Endothelial cell of umbilical vein (primary cell): ENCODE measurements around the gene ARRDC2. TPM values are rescaled to one million over a fixed set of nuclear protein-coding genes. Genes with fewer than 3 reads are reported as not detected.

Source experiments
- BruUV-seq: library from RNA; stranded (reverse); fragments of 400-500 nt; replicated peaks from 2 replicates; lab custom pipeline; 2021; lab: Mats Ljungman, UMichigan
- CTCF ChIA-PET: fragments of 300-600, 350-600 bp; sonication (Branson Sonifier 250); formaldehyde crosslinking; loops from one replicate; lab custom pipeline; 2021; ENCODE audit warnings: antibody characterized with exemption, inconsistent platforms; lab: Charles Lee
- POLR2A ChIA-PET: fragments of 300-600, 350-600 bp; sonication (Branson Sonifier 250); formaldehyde crosslinking; loops from one replicate; lab custom pipeline; 2021; ENCODE audit warnings: antibody characterized with exemption, inconsistent platforms; lab: Charles Lee
- DNase-seq: peaks from one replicate; pipeline ENCODE4 v3.0.0-alpha.2; 2011; ENCODE audit warnings: low read depth, low spot score
- FAIRE-seq: peaks from 2 replicates; lab custom pipeline; 2011; peaks lifted over from hg19 to GRCh38; lab: Jason Lieb, UNC
- H2AFZ ChIP-seq: 2 replicates; pipeline ENCODE4 v1.6.0; 2012; ENCODE audit warnings: low read depth, low read length, control low read depth, inconsistent platforms
- H3K27ac ChIP-seq: 2 replicates; pipeline ENCODE4 v1.5.1; 2011; ENCODE audit warnings: low read depth, mild to moderate bottlenecking, control low read depth, low read length, moderate library complexity; ENCODE audit not compliant: insufficient read depth
- H3K27me3 ChIP-seq, 2 experiments: 2 replicates each; pipeline versions ENCODE4 v1.6.0 to v1.6.1; 2011; ENCODE audit warnings: low read length in 2 of 2, mixed read lengths in 1 of 2; ENCODE audit not compliant: control insufficient read depth in 2 of 2, insufficient read depth in 2 of 2
- H3K36me3 ChIP-seq, 2 experiments: 2 replicates in 1 of 2; 3 replicates in 1 of 2; pipeline ENCODE4 v1.5.1; 2011; ENCODE audit warnings: low read length in 2 of 2, mild to moderate bottlenecking in 1 of 2, moderate library complexity in 1 of 2; ENCODE audit not compliant: control insufficient read depth in 2 of 2, insufficient read depth in 2 of 2; ENCODE audit errors: extremely low read depth in 1 of 2
- H3K4me1 ChIP-seq: 3 replicates; pipeline ENCODE4 v1.5.1; 2011; ENCODE audit warnings: mild to moderate bottlenecking, low read length; ENCODE audit not compliant: control insufficient read depth, insufficient read depth; ENCODE audit errors: extremely low read depth
- H3K4me2 ChIP-seq: 2 replicates; pipeline ENCODE4 v1.6.1; 2011; ENCODE audit warnings: low read length, control low read depth, mixed read lengths; ENCODE audit not compliant: insufficient read depth
- H3K4me3 ChIP-seq, 3 experiments: fragments of 200-600 bp in 1 of 3; sonication (generic), shearing (Covaris generic) in 1 of 3; replicated peaks in 1 of 3; 2 replicates each; pipeline ENCODE4 v1.5.1; 2011 to 2016; ENCODE audit warnings: control low read depth in 3 of 3, low read length in 3 of 3, mild to moderate bottlenecking in 2 of 3, inconsistent platforms in 1 of 3, low read depth in 1 of 3, moderate library complexity in 1 of 3; ENCODE audit not compliant: insufficient read depth in 1 of 3
- H3K79me2 ChIP-seq: 2 replicates; pipeline ENCODE4 v1.6.0; 2012; ENCODE audit warnings: low read length, inconsistent platforms; ENCODE audit not compliant: control insufficient read depth, insufficient read depth
- H3K9ac ChIP-seq: replicated peaks from 2 replicates; pipeline ENCODE3; 2011; ENCODE audit warnings: low read length, control low read depth; ENCODE audit not compliant: insufficient read depth; ENCODE audit errors: extremely low read depth
- H3K9me1 ChIP-seq: replicated peaks from 3 replicates; pipeline ENCODE4 v1.6.0; 2011; ENCODE audit warnings: mild to moderate bottlenecking, low read length; ENCODE audit not compliant: control insufficient read depth, insufficient read depth; ENCODE audit errors: extremely low read depth
- H3K9me3 ChIP-seq: replicated peaks from 2 replicates; pipeline ENCODE4 v1.5.1; 2012; ENCODE audit warnings: low read length, inconsistent platforms; ENCODE audit not compliant: control insufficient read depth, insufficient read depth
- H4K20me1 ChIP-seq: replicated peaks from 2 replicates; pipeline ENCODE3; 2011; ENCODE audit warnings: mild to moderate bottlenecking, low read length; ENCODE audit not compliant: control insufficient read depth, insufficient read depth; ENCODE audit errors: extremely low read depth
- EZH2 ChIP-seq: IDR thresholded peaks from 2 replicates; pipeline ENCODE4 v1.6.1; 2012; ENCODE audit warnings: borderline replicate concordance, low read depth, mild to moderate bottlenecking, moderate library complexity, low read length, inconsistent platforms; ENCODE audit not compliant: severe bottlenecking
- FOS ChIP-seq: IDR thresholded peaks from 2 replicates; pipeline ENCODE4 v1.6.1; 2011; ENCODE audit warnings: mild to moderate bottlenecking, low read length, moderate library complexity, borderline replicate concordance; ENCODE audit not compliant: insufficient read depth
- GATA2 ChIP-seq: IDR thresholded peaks from 2 replicates; pipeline ENCODE4 v1.7.0; 2011; ENCODE audit warnings: low read depth, mild to moderate bottlenecking, moderate library complexity, mixed read lengths, low read length; ENCODE audit not compliant: insufficient read length, insufficient read depth
- JUN ChIP-seq: IDR thresholded peaks from 2 replicates; pipeline ENCODE4 v1.6.1; 2011; ENCODE audit warnings: borderline replicate concordance, low read depth; ENCODE audit not compliant: insufficient read length, insufficient read depth
- MYC ChIP-seq: IDR thresholded peaks from one replicate; pipeline ENCODE4 v1.6.1; 2011; ENCODE audit warnings: mild to moderate bottlenecking, low read depth, low read length
- POLR2A ChIP-seq: IDR thresholded peaks from 2 replicates; pipeline ENCODE4 v1.6.1; 2012; ENCODE audit warnings: low read depth, mild to moderate bottlenecking, control low read depth, low read length
- POLR2AphosphoS5 ChIP-seq: IDR thresholded peaks from 2 replicates; pipeline ENCODE4 v1.6.1; 2012; ENCODE audit warnings: low read depth, mild to moderate bottlenecking, control low read depth, low read length, moderate library complexity; ENCODE audit not compliant: insufficient read depth
- dilution Hi-C: fragments of 300-500 bp; cut with MboI; formaldehyde crosslinking; loops from one replicate; pipeline ENCODE4 v1.15.0; 2019; ENCODE audit warnings: low sequenced_read_pairs; ENCODE audit not compliant: extremely low pct_ligation_motif_present
- intact Hi-C: fragments of 100-400 bp; cut with micrococcal nuclease; formaldehyde crosslinking; loops from one replicate; pipeline ENCODE4 v1.10.0; 2022
- polyA plus RNA-seq, 4 experiments: library from polyadenylated mRNA; depleted of rRNA in 3 of 4; stranded (reverse) in 3 of 4; unstranded in 1 of 4; fragments of >200 nt; gene quantifications; 2 replicates each; pipeline versions ENCODE4 v1.2.1 to v1.2.3, GENCODE V29; 2011 to 2012; ENCODE audit warnings: missing spikeins in 1 of 4
- total RNA-seq: library from RNA; stranded (reverse); gene quantifications from 2 replicates; pipeline ENCODE4 v1.2.3, GENCODE V29; 2021
- TF ChIP-seq, protein P1 (sequence below): IDR thresholded peaks from 2 replicates; pipeline ENCODE4 v1.6.1; 2011; ENCODE audit not compliant: insufficient read depth, insufficient read length
- TF ChIP-seq, protein P2 (sequence below), 2 donors: IDR thresholded peaks; 1 replicate in 1 of 2; 2 replicates in 1 of 2; pipeline ENCODE4 v1.5.1; 2011; ENCODE audit warnings: low read length in 2 of 2, mild to moderate bottlenecking in 2 of 2, moderate library complexity in 2 of 2, control low read depth in 1 of 2, inconsistent platforms in 1 of 2, low read depth in 1 of 2; ENCODE audit not compliant: insufficient read depth in 1 of 2; ENCODE audit errors: extremely low read depth in 1 of 2

Gene ARRDC2
- total and polyA plus RNA-seq, 2 donors (not counting 3 experiments of a cell fraction or from before 2014, with no cell fraction given), result 10.2 to 17.4 TPM

- H3K9me3 ChIP-seq, result no peaks in the 10 kb centered on the region
- CTCF ChIA-PET, result interaction anchor here (1.2 kb wide), 1 partner anchor 125 kb away, joined by 3 read pairs; no protein-coding TSS in a partner anchor
Observed at GRCh38 chr19:17988161-17988560, 19.8 kb upstream of the ARRDC2 start.

More at GRCh38 chr19:17988161-17988560, 19.8 kb upstream of the ARRDC2 start:
- Histone ChIP-seq H3K79me2 (no peaks in the 10 kb centered on the region), H3K9ac (no peak overlapping the region), H3K9me1 (no peaks in the 10 kb centered on the region), H4K20me1 (no peaks in the 10 kb centered on the region), H3K27me3 (no peaks in the 10 kb centered on the region), H3K27ac (no peak overlapping the region), H3K4me1 (no peaks in the 10 kb centered on the region), H3K36me3 (no peaks in the 10 kb centered on the region), H3K4me2 (no peak overlapping the region), H3K4me3 (no peak overlapping the region), H2AFZ (no peak overlapping the region)
- TF ChIP-seq, protein P1, sequence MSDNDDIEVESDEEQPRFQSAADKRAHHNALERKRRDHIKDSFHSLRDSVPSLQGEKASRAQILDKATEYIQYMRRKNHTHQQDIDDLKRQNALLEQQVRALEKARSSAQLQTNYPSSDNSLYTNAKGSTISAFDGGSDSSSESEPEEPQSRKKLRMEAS, result no peak
- TF ChIP-seq POLR2A (no peak), JUN (no peak), MYC (no peak), POLR2AphosphoS5 (no peak), FOS (no peak), GATA2 (no peak), EZH2 (no peak)
- TF ChIP-seq, protein P2, sequence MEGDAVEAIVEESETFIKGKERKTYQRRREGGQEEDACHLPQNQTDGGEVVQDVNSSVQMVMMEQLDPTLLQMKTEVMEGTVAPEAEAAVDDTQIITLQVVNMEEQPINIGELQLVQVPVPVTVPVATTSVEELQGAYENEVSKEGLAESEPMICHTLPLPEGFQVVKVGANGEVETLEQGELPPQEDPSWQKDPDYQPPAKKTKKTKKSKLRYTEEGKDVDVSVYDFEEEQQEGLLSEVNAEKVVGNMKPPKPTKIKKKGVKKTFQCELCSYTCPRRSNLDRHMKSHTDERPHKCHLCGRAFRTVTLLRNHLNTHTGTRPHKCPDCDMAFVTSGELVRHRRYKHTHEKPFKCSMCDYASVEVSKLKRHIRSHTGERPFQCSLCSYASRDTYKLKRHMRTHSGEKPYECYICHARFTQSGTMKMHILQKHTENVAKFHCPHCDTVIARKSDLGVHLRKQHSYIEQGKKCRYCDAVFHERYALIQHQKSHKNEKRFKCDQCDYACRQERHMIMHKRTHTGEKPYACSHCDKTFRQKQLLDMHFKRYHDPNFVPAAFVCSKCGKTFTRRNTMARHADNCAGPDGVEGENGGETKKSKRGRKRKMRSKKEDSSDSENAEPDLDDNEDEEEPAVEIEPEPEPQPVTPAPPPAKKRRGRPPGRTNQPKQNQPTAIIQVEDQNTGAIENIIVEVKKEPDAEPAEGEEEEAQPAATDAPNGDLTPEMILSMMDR (IDR thresholded peaks at IDR 0.05; ENCODE audit: extremely low read depth in 1 of 2, insufficient read depth in 1 of 2, low read depth in 1 of 2, low read length in 2 of 2), result no peak
- BruUV-seq, result no TSS peak
- dilution Hi-C loops, result no loop called here
- no peak for DNase-seq
- POLR2A ChIA-PET, result interaction anchor here (0.7 kb wide), 1 partner anchor 68 kb away, joined by 4 read pairs; no protein-coding TSS in a partner anchor
- FAIRE-seq, result no peak
- intact Hi-C loops, result no loop called here
